ENCODE results near the gene TNXB.

- TF ChIP-seq CTCF (IDR thresholded peaks at IDR 0.05) (no peak), POLR2AphosphoS5 (IDR thresholded peaks at IDR 0.05) (no peak)
These were observed 25.0 kb downstream of the TNXB start for GRCh38 chr6:32083812-32084768.
